AG10803 (cell line): ENCODE measurements around the gene MAPK10.
A peak's percentile ranks its signal among the peaks of the same experiment; 100 is the strongest.

Experiments
- DNase-seq: peaks from one replicate; pipeline ENCODE4 v3.0.0; 2010; ENCODE audit warnings: low read depth
- H3K4me3 ChIP-seq: 2 replicates; pipeline ENCODE4 v1.5.1; 2011; ENCODE audit warnings: mild to moderate bottlenecking, low read length, control low read depth
- TF ChIP-seq, protein P1 (sequence below): conservative IDR thresholded peaks from 2 replicates; pipeline ENCODE4 v1.5.1; 2011; ENCODE audit warnings: mild to moderate bottlenecking, low read length, control low read depth, inconsistent platforms

The MAPK10 gene

DNA sequence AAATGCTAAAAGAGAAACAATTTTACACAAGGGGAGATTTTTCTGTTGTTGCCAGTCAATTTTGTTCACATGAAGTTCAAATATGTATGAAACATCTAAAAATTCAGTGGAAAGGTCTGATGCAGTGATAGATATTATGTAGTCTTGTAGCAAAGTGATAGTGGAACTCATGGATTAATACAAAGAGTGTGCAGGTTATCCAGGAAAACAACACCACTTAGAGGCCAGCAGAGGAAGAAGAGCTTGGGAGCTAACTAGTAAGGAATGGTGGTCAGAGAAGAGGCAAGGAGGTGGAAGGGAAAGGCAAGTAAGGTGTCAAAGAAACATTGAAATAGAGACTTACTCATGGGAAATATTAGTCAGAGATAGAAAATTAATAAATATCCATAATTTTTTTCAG lies 395.6 kb downstream of the MAPK10 start:
- no peak overlapping the region for H3K4me3 ChIP-seq
- TF ChIP-seq, protein P1, sequence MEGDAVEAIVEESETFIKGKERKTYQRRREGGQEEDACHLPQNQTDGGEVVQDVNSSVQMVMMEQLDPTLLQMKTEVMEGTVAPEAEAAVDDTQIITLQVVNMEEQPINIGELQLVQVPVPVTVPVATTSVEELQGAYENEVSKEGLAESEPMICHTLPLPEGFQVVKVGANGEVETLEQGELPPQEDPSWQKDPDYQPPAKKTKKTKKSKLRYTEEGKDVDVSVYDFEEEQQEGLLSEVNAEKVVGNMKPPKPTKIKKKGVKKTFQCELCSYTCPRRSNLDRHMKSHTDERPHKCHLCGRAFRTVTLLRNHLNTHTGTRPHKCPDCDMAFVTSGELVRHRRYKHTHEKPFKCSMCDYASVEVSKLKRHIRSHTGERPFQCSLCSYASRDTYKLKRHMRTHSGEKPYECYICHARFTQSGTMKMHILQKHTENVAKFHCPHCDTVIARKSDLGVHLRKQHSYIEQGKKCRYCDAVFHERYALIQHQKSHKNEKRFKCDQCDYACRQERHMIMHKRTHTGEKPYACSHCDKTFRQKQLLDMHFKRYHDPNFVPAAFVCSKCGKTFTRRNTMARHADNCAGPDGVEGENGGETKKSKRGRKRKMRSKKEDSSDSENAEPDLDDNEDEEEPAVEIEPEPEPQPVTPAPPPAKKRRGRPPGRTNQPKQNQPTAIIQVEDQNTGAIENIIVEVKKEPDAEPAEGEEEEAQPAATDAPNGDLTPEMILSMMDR, result peak; percentile 36
- DNase-seq, result no peak

DNA sequence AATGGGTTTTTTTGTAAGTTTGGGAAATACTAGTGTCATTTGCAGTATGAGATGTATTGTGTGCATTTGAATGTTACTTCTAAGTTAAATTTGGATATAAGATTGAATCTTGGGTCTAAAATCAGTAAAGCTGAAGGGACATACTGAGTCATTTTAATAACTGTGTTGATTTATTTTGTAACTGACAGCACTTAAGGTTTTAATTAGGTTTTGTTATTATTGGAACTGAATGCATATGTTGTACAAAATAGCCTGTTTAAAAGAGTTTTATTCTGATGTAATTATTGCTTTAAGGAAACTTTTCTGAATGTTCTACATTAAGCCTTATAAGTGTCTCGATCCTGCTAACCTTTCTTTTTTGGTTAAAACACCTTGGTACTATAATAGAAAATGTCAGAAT lies 396.6 kb downstream of the MAPK10 start:
- TF ChIP-seq, protein P1, result no peak
- no peak for DNase-seq
- H3K4me3 ChIP-seq, result no peak overlapping the region

DNA sequence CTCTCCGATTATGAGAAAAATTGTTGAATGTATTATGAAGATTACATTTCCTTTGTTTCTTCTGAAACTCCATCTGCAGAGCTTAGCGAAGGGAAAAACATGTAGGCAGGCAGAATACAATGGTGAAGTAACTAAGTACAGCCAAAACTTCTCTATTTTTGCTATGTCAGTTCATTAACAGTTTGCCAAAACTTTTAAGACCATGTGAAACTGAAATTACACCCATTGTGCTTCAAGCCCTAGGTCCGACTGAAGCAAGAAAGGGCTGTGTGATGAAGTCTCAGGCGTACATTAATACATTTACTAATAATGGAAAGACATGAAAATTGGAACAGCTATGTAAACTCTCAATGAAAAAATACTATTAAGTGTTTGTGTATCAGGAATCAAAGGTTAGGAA lies 398.0 kb downstream of the MAPK10 start:
- TF ChIP-seq, protein P1, result no peak
- H3K4me3 ChIP-seq, result no peak overlapping the region
- no peak for DNase-seq

GRCh38 chr4:85956293-85956945 lies 403.4 kb downstream of the MAPK10 start:
- no peak for DNase-seq
- TF ChIP-seq, protein P1, result no peak
- H3K4me3 ChIP-seq, result no peak overlapping the region

- no peak for DNase-seq
- TF ChIP-seq, protein P1, result no peak
- H3K4me3 ChIP-seq, result no peak overlapping the region
These were observed 404.1 kb downstream of the MAPK10 start for GRCh38 chr4:85955620-85956292.

- no peak overlapping the region for H3K4me3 ChIP-seq
- TF ChIP-seq, protein P1, result no peak
- DNase-seq, result peak; percentile 40
These were observed 406.2 kb downstream of the MAPK10 start for GRCh38 chr4:85953651-85954018.
